Activated B cell treated with CpG ODN at 0.5 μM for 24 hours (primary cell): Measurements from ENCODE around the gene MRPL19. TPM values are rescaled to one million over a fixed set of nuclear protein-coding genes. Genes with fewer than 3 reads are reported as not detected.

Experiments
- ATAC-seq: fragments of 200-7000 bp; cut with Tn5 transposase; one replicate; pipeline ENCODE4 v1.10.0; 2021; ENCODE audit warnings: low read depth, mild to moderate bottlenecking, moderate library complexity
- CTCF ChIA-PET: fragments of 350-600 bp; sonication (Branson Sonifier 250); formaldehyde crosslinking; loops from one replicate; lab custom pipeline; 2021; ENCODE audit warnings: antibody characterized with exemption; lab: Charles Lee
- POLR2A ChIA-PET: fragments of 350-600 bp; sonication (Branson Sonifier 250); formaldehyde crosslinking; loops from one replicate; lab custom pipeline; 2021; ENCODE audit warnings: antibody characterized with exemption; lab: Charles Lee
- DNase-seq: peaks from one replicate; pipeline ENCODE4 v3.0.0; 2022
- H3K27ac Mint-ChIP-seq: one replicate; pipeline ENCODE4 v1.8.0; 2020; ENCODE audit warnings: mixed read lengths
- H3K27me3 Mint-ChIP-seq: one replicate; pipeline ENCODE4 v1.8.0; 2021; ENCODE audit warnings: mixed read lengths
- H3K36me3 Mint-ChIP-seq: one replicate; pipeline ENCODE4 v1.8.0; 2021; ENCODE audit warnings: low read depth, mixed read lengths
- H3K4me1 Mint-ChIP-seq: one replicate; pipeline ENCODE4 v1.8.0; 2021; ENCODE audit warnings: mixed read lengths
- H3K4me3 Mint-ChIP-seq: one replicate; pipeline ENCODE4 v1.8.0; 2020; ENCODE audit warnings: mild to moderate bottlenecking, mixed read lengths
- H3K9me3 Mint-ChIP-seq: one replicate; pipeline ENCODE4 v1.8.0; 2020; ENCODE audit warnings: mixed read lengths
- intact Hi-C: fragments of 100-400 bp; cut with micrococcal nuclease; formaldehyde crosslinking; loops from one replicate; pipeline ENCODE4 v1.15.1; 2024
- total RNA-seq: library from RNA; stranded (reverse); gene quantifications from 2 replicates; pipeline ENCODE4 v1.2.3, GENCODE V29; 2022
- TF ChIP-seq, protein P1 (sequence below): fragments of 200-600 bp; IDR thresholded peaks from one replicate; pipeline ENCODE4 v1.8.0; 2022; ENCODE audit warnings: antibody characterized with exemption, mild to moderate bottlenecking

MRPL19 gene
- total RNA-seq, 1 donor from 2014 or later = 39.6 TPM

DNA sequence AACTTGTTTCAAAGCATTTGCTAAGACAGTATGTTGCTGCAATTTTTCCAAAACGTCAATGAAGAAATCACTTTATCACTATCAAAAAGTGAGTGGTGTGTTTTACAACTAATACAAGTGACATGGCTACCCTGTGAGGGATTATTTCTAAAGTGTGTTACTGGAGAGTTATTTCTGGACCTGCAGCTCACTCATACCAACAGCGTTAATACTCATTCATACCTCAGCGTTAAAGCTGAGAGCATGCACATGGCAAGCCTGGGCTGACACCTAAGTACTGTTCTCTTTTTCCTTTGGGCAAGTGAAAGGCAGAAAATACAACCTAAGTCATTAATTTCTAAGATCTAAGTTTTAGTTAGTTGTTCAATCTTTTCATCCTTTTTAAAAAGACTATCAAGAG is 13.0 kb upstream of the MRPL19 start:
- TF ChIP-seq, protein P1, sequence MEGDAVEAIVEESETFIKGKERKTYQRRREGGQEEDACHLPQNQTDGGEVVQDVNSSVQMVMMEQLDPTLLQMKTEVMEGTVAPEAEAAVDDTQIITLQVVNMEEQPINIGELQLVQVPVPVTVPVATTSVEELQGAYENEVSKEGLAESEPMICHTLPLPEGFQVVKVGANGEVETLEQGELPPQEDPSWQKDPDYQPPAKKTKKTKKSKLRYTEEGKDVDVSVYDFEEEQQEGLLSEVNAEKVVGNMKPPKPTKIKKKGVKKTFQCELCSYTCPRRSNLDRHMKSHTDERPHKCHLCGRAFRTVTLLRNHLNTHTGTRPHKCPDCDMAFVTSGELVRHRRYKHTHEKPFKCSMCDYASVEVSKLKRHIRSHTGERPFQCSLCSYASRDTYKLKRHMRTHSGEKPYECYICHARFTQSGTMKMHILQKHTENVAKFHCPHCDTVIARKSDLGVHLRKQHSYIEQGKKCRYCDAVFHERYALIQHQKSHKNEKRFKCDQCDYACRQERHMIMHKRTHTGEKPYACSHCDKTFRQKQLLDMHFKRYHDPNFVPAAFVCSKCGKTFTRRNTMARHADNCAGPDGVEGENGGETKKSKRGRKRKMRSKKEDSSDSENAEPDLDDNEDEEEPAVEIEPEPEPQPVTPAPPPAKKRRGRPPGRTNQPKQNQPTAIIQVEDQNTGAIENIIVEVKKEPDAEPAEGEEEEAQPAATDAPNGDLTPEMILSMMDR = no peak
- Mint-ChIP-seq H3K4me1 (no peaks in the 10 kb centered on the region), H3K36me3 (no peaks in the 10 kb centered on the region), H3K27ac (no peak overlapping the region), H3K4me3 (no peak overlapping the region), H3K9me3 (no peaks in the 10 kb centered on the region), H3K27me3 (peaks cover 26% of the 10 kb centered on the region)
- CTCF ChIA-PET = no interaction called here
- POLR2A ChIA-PET = no interaction called here
- intact Hi-C loops = no loop called here
- no peak for DNase-seq
- ATAC-seq = no peak

DNA sequence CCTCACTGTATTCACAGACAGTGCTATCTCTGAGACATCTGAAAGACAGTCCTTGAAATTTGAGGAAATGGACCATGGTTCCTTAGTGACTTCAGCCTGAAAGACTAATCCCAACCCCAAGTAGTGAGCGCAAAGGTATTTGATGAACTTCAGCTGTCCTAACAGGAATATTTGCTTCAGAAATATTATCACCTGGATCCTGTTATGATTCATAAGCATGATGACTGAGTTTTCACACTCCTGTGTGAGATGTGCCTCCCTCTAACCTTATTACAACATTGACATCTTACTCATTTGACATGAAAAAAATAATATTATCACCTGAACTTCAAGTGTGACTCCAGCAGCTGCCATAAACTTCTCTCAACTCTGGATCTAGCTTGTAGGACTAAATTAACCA is 11.6 kb upstream of the MRPL19 start:
- no peaks in the 10 kb centered on the region for H3K9me3 Mint-ChIP-seq
- POLR2A ChIA-PET = no interaction called here
- ATAC-seq (no peak), DNase-seq (no peak)
- TF ChIP-seq, protein P1 = no peak
- CTCF ChIA-PET = interaction anchor here (0.6 to 1.9 kb wide), 2 partner anchors 10 to 22 kb away, joined by 3 to 6 read pairs; no protein-coding TSS in a partner anchor
- no peaks in the 10 kb centered on the region for H3K4me1 Mint-ChIP-seq
- intact Hi-C loops = no loop called here
- no peaks in the 10 kb centered on the region for H3K36me3 Mint-ChIP-seq
- peaks cover 26% of the 10 kb centered on the region for H3K27me3 Mint-ChIP-seq
- no peak overlapping the region for H3K27ac Mint-ChIP-seq
- H3K4me3 Mint-ChIP-seq = no peak overlapping the region

DNA sequence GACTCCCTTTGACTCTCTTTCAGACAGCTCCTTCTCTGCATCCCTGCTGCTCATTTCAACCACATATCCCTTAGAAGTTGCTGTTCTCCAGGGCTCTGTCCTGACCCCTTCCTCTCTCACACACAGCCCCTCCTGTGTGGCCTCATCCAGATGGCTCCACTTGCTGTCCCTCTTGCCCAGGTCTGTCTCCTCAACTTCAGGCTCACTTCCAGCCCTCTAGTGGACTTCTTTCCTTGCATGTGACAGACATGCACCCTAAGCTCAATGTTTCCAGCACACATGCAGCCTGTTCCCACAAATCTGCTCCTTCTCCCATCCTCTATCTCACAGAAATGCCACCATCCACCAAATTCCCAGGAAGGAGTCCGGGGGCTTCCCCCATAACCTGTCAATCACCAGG is 9.0 kb upstream of the MRPL19 start:
- Mint-ChIP-seq H3K4me1 (no peaks in the 10 kb centered on the region), H3K4me3 (no peak overlapping the region), H3K9me3 (no peaks in the 10 kb centered on the region), H3K36me3 (no peaks in the 10 kb centered on the region), H3K27me3 (peaks cover 19% of the 10 kb centered on the region), H3K27ac (no peak overlapping the region)
- intact Hi-C loops = no loop called here
- TF ChIP-seq, protein P1 = no peak
- ATAC-seq (no peak), DNase-seq (no peak)
- ChIA-PET CTCF (interaction anchor here (2.4 kb wide), 1 partner anchor 10 kb away, joined by 11 read pairs; no protein-coding TSS in a partner anchor), POLR2A (no interaction called here)

DNA sequence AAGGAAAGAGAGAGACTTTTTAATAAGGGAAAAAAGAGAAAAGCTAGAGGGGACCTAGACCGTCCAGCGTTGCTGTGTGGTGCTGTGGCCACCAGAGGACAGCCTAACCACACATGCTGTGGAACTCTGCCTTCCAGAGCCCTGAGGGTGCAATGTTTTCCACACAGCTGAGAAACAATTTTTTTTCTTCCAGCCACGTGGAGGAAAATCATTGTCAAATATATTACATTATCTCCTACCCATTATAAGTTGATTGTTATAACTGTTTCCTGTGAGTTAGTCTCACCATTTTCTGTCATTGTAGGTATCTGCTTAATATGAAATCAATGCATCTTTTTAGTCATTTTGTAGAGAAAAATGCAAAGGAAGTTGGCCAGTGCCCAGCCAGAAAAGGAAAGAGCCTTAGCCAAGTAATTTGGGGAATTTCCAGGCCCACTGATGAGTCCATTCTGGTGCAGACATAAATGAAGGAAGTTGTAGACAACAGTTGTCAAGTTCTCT is 5.9 kb upstream of the MRPL19 start:
- ATAC-seq (peak; percentile 94), DNase-seq (peak; percentile 23)
- H3K4me3 Mint-ChIP-seq = no peak overlapping the region
- TF ChIP-seq, protein P1 = peak; percentile 79
- no peak overlapping the region for H3K27ac Mint-ChIP-seq
- ChIA-PET CTCF (interaction anchor here (0.7 to 4.5 kb wide), 10 partner anchors 11 to 76 kb away, joined by 3 to 22 read pairs (median 4); no protein-coding TSS in a partner anchor), POLR2A (no interaction called here)
- H3K4me1 Mint-ChIP-seq = no peaks in the 10 kb centered on the region
- intact Hi-C loops = loop anchor here (1.0 kb wide), 1 partner anchor 37 kb away; no protein-coding TSS in a partner anchor
- no peaks in the 10 kb centered on the region for H3K36me3 Mint-ChIP-seq
- no peaks in the 10 kb centered on the region for H3K9me3 Mint-ChIP-seq
- H3K27me3 Mint-ChIP-seq = peaks cover 16% of the 10 kb centered on the region

DNA sequence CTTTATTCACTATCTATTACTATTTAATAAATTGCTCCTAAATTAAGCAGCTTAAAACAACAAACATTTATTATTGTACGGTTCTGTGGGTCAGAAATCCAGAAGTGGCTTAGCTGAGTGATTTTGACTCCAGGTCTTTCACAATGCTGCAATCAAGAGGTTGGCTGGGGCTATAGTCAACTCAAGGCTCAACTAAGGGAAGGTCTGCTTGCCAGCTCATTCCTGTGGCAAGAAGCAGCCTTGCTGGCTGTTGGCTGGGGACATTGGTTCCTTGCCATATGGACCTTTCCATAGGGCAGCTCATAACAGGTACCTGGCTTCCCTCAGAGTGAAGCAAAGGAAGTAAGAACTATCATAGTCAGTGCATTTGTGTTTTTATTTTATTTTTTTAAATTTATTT is 5.0 kb upstream of the MRPL19 start:
- H3K9me3 Mint-ChIP-seq = no peaks in the 10 kb centered on the region
- ChIA-PET CTCF (interaction anchor here (1.0 to 4.5 kb wide), 7 partner anchors 10 to 37 kb away, joined by 3 to 22 read pairs (median 4); no protein-coding TSS in a partner anchor), POLR2A (no interaction called here)
- ATAC-seq (no peak), DNase-seq (no peak)
- H3K36me3 Mint-ChIP-seq = peaks cover 2% of the 10 kb centered on the region
- peaks cover 6% of the 10 kb centered on the region for H3K4me1 Mint-ChIP-seq
- H3K27me3 Mint-ChIP-seq = peaks cover 10% of the 10 kb centered on the region
- no peak overlapping the region for H3K27ac Mint-ChIP-seq
- intact Hi-C loops = no loop called here
- H3K4me3 Mint-ChIP-seq = no peak overlapping the region
- TF ChIP-seq, protein P1 = no peak
